Femur (tissue), 1 donor: Measurements from ENCODE around the gene SCIN.
A peak's percentile ranks its signal among the peaks of the same experiment; 100 is the strongest.
"Not testable (repeated sequence)": the region's sequence is repeated elsewhere in the genome, so short reads cannot be mapped to it uniquely, and the experiment has no call there.

ENCODE experiments used
- DNase-seq: peaks from one replicate; pipeline ENCODE4 v3.0.0-alpha.2; 2017

Gene SCIN

DNA sequence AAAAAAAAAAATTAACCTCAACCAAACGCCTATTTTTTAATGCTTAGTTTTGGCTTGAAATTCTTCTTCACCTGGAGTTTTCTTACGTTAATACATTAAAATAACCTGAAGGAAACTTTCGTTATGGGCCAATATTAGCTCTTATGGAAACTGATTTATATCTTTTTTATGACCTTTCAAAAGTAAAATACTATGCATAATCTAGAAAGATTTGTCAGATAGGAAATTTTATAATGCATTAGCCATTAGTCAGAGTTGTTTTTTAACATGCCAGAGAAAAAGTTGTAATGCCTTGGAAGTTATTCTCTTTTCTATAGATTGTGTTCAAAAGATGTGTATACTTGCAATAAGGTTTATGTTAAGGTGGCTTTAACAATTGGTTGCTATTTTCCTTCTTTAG is 82.6 kb downstream of the SCIN start:
- DNase-seq = no peak

DNA sequence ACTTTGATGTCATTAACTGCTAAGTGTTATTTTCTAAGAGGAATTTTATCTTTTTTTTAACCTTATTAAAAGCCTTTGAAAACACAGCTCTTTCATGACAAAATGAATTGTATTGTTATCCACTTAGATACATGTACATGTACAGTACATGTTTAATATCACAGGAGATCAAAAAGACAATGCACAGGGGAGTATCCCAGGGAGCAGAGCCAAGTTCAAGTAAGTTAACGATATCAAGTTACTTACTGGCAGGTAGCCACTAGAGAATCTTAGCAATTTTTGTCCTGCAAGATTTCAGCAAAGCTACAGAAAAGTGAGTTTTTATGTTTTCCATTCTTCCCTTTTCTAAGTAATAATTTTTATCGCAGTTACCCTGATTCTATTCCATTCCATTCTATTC is 83.0 kb downstream of the SCIN start:
- no peak for DNase-seq

DNA sequence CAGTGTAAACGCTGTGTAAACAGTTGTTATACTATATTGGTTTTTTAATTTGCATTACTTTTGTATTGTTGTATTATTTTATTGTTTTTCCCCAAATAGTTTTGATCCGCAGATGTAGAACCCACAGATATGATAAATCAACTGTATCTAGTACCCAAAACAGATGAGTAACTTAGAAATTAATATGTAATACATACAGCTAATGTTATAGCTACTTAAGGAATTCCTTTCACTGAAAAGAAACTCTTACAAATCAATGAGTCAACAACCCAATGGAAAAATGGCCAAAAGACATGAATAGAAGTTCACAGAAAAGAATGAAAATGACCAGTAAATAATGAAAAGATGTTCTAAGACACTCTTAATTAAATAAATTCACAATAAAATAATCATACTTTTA is 84.6 kb downstream of the SCIN start:
- DNase-seq = no peak

DNA sequence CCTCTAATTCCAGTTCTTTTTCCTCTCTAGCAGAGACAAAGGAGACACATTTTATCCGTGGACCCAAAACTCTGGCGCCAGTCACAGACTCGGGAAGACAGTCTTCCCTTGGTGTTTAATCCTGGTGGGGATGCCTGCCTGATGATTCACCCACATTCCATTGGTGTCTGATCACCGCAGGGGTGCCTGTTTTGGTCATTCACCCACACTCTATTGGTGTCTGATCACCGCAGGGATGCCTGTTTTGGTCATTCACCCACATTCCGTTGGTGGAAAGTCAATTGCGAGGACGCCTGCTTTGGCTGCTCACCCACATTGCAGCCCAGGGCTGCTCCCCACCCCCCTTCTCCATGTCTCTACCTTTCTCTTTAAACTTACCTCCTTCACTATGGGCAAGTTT is 89.9 kb downstream of the SCIN start:
- not testable (repeated sequence) for DNase-seq

DNA sequence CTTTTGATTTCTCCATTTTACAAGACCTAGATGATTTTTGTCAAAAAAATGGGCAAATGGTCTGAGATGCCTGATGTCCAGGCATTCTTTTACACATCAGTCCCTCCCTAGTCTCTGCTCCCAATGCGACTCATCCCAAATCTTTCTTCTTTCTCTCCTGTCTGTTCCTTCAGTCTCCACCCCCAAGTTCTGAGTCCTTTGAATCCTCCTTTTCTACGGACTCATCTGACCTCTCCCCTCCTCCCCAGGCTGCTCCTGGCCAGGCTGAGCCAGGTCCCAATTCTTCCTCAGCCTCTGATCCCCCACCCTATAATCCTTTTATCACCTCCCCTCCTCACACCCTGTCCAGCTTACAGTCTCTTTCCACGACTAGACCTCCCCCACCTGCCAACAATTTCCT is 90.5 kb downstream of the SCIN start:
- DNase-seq = not testable (repeated sequence)

DNA sequence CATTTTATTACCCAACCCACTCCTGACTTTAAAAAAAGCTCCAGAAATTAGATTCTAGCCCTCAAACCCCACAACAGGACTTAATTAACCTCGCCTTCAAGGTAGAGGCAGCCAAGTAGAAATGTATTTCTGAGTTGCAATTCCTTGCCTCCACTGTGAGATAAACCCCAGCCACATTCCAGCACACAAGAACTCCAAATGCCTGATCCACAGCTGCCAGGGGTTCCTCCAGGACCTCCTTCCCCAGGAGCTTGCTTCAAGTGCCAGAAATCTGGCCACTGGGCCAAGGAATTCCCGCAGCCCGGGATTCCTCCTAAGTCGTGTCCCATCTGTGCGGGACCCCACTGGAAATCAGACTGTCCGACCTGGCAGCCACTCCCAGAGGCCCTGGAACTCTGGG is 91.1 kb downstream of the SCIN start:
- DNase-seq = no peak

DNA sequence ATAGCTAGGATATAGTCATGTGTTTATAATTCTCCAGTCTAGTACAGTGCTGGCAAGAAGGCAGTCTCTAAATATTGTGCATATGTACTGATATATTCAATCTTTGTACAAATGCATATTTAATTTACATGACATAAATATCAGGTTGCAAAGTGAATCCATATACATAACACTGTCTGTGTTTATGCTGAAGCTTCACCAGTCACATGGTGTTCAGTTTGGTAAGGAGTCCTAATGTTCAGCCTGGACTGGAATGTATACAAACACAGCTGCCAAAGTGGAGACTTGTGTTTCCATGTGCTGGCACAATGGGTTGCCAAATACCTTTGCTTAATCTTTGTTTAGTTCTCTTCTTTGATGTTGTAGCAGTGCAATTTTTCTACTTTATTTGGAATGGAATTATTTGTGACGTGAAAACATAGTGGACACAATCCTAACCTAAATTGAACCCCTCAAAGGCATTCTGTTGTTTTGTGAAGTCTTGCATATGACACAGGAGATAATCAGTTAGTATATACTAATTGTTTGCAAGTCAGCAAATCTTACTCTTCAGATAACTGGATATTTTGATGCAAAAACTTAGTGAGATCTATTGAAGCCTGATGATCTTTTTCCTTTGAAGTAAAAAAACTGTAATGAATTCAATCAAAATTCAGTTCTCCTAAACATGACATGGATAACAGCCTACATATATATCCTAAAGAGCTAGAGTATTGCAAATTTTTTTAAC is 99.6 kb downstream of the SCIN start:
- DNase-seq = no peak

DNA sequence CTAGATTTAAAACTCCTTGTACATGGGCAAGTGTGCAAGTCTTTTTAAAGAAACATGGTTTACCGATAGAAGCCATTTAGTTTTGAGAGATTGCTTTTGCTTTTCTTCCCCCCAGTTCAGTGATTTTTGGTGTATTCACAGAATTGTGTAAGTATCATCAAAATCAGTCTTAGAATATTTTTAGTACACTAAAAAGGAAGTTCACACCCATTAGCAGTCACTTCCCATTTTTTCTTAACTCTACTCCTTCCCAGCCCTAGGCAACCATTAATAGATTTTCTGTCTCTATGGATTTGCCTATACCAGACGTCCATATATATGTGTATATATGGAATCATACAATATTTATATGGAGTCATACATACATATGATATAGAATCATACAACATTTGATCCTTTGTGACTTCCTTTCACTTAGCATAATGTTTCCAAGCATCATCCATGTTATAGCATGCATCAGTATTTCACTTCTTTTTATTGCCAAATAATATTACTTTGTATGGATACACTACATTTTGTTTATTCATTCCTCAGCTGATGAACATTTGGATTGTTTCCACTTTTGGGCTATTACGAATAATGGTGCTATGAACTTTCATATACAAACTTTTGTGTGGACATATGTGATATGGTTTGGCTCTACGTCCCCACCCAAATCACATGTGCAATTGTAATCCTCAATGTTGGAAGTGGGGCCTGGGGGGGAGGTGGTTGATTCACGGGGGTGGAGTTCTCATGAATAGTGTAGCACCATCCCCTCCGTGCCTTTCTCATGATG is 100.4 kb downstream of the SCIN start:
- DNase-seq = no peak

DNA sequence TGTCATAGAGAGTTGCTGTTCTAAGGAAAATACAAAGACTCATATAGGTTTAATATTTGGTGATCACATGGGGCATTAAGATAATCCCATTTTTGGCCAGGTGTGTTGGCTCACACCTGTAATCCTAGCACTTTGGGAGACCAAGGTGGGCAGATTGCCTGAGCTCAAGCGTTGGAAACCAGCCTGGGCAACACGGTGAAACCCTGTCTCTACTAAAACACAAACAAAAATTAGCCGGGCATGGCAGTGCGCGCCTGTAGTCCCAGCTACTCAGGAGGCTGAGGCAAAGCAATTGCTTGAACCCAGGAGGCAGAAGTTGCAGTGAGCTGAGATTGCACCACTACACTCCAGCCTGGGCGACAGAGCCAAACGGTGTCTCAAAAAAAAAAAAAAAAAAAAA is 102.9 kb downstream of the SCIN start:
- DNase-seq = not testable (repeated sequence)

DNA sequence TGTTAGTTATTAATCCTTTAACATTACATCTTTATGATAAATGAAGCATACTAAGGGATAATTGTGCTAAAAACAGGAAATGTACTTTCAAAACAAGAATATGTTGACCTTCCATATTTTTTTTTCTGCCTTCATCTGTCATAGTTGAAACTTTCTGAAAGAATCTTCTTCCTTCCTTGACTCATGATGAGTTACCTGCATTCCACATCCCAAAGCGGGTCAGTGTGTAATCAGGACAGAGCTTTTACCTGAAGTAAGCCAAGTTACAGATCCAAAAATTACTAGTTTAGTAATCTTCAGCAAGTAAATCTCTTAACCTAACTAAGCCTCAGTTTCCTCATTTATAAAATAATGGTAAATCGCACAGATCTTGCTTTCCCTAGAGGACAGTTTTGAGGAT is 103.5 kb downstream of the SCIN start:
- DNase-seq = no peak

DNA sequence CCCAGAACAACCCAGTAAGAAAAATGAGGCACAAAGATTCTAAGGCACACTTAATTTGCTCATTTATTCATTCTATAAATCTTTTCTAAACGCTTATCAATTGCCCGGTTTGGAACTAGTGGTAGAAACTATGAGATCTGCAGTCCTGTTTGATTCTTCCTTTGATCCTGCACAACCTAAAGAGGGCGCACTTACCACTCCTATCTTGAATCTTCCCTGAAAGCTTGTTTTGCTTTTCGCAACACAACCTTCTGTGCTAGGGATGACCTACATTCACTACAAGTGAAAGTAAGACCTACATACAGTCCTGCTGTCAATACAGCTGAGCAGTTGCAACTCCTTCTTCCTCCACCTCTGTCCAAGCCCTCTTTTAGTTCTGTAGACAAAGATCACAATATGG is 104.3 kb downstream of the SCIN start:
- no peak for DNase-seq

DNA sequence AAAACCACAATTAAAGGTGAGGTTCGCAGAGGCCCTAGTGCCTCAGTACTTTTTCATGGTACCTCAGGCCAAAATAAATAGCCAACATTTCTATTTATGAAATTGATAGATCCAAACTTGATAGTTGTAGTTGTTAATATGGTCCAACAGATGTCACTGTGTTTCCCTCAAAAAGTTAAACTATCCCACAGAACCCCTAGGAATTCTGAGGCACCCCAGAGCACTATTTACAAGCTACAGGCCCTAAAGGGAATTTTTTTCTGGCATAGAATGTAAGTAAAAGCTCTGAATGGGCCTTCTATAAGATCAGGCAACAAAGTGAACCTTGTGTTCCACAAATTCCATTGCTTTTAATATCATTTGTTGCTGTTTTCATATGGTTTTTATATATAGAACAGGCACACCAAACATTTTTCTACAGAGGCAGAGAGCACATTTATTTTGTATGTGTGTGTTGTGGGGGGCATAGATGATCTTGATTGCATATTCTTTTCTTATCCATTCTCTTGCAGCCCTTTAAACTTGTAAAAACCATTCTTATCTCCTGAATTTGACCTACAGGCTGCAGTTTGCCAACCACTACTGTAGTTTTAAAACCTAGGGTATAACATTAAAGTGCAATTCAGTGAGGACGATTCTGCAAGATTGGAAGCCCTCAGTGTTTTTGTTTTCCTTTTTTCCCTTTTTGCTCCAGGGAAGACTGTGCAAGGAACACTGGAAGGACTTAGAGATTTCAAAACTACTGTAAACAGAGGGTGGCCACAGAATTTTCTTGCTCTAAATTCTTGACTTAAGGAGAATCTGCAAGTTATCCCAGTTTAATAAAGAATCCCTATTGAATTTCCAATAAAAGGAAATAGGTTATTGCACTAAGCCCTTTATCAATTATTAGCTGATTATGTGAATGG is 113.4 kb downstream of the SCIN start:
- no peak for DNase-seq

DNA sequence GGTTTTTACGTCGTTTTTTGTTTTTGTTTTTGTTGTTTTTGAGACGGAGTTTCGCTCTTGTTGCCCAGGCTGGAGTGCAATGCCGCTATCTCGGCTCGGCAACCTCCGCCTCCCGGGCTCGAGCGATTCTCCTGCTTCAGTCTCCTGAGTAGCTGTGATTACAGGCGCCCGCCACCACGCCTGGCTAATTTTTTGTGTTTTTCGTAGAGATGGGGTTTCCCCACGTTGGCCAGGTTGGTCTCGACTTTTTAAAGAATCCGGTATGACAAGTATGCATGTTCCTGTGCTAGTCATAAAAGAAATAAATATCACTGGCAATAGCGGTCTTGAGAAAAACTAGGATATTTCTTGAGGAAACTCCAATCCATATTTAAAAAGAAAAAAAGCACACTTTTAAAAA is 114.2 kb downstream of the SCIN start:
- no peak for DNase-seq

DNA sequence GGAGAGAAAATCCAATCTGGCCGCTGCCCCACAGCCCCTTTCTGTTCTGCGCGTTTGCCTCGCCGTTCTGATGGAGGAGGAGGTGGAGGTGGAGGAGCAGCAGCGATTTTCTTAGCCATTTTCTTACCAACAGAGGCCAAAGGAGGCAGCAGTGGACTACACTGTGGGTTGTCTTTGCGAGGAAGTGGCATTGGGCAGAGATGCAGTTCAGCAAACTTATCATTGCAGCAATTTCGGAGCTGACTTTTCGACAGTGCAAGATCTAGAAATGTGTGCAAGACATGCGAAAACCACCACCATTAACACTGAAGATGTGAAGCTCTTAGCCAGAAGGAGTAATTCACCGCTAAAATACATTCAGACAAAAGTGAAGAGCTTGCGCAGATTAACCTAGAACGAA is 115.0 kb downstream of the SCIN start:
- peak; percentile 42 for DNase-seq

DNA sequence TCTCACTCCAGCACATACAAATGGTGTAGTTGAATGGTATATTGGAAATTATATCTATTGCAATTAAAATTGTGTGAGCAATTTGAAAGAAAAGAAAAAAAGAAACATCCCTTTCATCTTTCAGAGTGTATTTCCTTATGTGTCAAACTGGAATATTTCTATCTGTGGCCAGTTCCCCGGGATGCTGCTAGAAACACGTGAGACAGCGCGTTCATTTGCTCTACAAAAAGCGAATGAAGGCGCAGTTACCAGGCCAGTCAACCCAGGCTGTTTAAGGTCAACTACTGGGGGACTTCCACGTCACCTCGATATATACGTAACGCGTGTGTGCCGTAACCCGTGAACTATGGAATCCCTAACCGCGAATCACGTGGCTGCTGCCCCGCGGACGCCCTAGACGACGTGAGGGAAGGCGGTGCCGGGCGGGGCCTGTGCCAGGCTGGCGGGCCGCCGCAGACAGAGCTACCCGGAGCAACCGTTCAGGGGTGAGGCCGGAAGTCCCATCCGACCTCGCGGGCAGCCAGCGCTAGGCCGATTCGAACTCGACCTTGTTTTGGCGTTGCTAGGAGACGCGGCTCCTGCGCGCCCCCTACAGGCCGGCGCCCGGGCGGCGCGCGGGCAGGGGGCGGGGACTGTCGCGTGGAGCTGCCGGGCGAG is 115.8 kb downstream of the SCIN start:
- peak; percentile 94 for DNase-seq

DNA sequence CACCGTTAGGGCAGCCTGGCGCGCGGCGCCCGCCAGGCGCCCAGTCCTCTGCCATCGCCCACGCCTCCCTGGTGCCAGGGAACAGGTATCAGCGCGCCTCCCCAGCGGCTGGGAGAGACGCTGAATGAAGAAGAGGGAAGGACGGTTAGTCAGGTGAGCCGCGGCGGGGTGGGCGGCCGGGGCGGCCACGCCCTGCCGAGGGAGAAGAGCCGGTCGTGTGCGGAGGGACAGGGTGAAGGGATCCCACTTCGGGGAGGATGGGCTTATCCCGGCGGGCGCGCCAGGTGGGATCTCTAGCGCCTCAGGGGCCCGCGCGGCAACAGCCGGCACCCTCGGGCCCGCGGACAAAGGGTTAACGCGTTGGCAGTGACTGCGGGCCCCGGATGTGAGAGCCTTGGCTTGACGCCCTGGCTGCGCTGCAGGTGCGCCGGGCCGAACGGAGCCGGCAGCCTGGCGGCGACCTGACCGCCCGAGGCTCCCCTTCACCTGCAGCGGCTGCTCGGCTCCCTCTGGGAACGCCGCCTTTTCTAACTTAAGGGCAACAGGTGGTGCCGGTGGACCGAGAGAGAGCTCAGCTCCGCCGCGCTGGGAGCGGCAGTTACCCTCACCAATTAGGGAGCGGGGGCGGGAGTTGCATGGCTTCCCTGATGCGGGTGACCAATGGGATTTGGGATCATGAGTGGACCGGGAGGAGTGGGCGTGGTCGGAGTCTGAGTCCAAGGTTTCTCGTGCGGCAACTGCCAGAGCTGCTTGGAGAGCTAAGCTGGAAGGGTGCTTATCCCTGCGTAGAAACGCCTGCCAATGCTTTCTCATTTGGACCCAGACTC is 116.6 kb downstream of the SCIN start, which contains the start of gene ARL4A:
Gene ARL4A (plus strand): TSS at position 743 of the 827 bp plus-strand sequence. CDS start 622 bp downstream, outside the sequence.
- DNase-seq = peak; percentile 99

DNA sequence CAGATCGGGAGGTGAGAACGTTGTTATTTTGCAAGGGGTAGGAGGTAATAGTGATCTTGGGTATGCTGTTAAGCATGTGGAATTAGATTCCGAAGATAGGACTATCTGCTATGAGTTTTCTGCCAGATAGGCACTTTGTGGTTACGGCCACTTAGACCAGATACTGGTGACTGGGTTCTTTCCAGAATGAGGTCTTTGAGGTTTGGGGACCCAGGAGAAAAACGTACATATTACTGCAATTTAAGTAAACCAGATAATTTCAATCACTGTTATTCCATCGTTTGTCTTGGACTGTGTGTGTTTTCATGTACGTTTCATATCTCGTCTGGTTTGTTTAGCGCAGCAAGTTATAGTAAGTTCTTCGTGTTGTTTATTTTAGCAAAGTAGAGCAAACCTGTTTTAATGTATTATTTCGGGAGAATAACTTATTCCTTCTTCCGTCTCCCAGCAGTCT is 117.2 kb downstream of the SCIN start:
- DNase-seq = no peak

DNA sequence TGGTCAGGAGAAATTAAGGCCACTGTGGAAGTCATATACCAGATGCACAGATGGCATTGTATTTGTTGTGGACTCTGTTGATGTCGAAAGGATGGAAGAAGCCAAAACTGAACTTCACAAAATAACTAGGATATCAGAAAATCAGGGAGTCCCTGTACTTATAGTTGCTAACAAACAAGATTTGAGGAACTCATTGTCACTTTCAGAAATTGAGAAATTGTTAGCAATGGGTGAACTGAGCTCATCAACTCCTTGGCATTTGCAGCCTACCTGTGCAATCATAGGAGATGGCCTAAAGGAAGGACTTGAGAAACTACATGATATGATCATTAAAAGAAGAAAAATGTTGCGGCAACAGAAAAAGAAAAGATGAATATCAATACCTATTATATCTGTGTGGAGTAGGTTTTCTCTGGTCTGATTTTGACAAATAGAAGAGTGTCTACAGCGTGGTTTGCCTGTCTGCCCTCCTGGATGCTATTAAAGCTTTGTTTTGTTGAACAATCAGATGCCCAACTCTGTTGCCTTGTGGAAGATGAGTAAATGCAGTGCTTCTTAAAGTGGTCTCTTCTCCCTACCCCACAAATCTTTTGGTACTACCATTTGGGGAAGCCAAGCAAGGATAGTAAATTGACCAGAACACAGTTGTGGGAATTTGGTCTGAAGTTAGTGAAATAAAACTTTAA is 118.1 kb downstream of the SCIN start:
- not testable (repeated sequence) for DNase-seq

DNA sequence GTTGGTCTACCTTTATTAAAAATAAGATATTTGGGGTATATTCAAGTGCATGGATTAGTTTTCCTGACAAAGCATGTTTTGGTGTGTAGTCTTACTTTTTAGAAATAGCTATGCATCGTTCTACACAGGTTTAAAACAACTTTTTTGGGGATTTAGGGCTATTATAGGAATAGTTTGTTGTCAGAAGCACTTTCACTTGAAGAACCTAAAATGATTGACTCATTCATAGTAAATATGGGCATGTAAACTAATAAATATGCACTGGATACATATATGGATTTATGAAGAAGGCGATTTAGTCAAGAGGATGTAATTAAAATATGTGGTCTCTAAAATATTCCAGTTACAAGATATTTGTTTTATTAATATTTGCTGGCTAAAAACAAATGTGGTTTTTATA is 118.9 kb downstream of the SCIN start:
- DNase-seq = no peak

DNA sequence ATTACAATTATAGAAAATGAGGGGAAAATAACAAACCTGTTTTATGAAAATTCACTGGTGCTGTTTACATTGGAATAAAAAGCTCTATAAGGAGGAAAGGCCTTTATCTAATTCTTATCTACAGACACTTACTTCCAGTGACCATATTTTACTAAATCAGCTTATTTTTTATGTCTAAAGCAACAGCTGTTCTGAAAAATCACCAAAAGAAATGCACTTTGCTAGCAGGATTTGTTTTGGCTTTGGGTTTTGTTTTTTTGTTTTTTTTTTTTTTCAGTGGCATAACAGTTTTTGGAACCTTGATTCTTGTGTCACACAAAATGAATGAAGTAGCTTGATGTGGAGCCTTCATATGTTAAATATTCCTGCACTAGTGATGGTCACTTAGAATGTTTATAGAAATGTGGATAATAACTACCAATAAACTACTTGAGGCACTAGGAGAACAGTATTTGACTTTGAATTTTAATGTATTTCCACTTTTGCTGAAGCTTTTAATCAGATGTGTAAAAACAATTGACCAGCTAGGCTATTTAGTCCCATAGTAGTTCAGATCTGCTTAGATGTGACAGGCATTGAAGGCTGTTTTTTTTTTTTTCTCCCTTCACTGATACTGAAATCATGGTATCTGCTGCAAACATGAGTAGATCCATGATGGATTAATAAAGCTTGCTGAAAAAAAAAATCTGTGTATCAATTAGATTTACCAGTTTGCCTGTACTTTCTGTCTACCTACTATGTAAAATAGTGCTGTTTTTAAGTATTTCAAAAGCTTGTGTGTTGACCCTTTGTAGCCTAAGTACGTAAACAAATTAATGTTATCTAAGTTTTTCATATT is 119.7 kb downstream of the SCIN start:
- no peak for DNase-seq
